ENCODE measurements around the gene DDX4.

Gene DDX4

GRCh38 chr5:55864606-55865541 lies 127.0 kb downstream of the DDX4 start:
- TF ChIP-seq CTCF (IDR thresholded peaks at IDR 0.05; ENCODE audit: borderline replicate concordance, insufficient read depth, low read depth, low read length), result no peak
- no peak overlapping the region for H3K4me3 ChIP-seq (ENCODE audit: low read depth, low read length)

GRCh38 chr5:55865831-55866230 lies 128.0 kb downstream of the DDX4 start:
- no peak for TF ChIP-seq CTCF (IDR thresholded peaks at IDR 0.05; ENCODE audit: borderline replicate concordance, insufficient read depth, low read depth, low read length)
- no peak overlapping the region for H3K4me3 ChIP-seq (ENCODE audit: low read depth, low read length)

- no peak overlapping the region for H3K4me3 ChIP-seq (ENCODE audit: low read depth, low read length)
- TF ChIP-seq CTCF (IDR thresholded peaks at IDR 0.05; ENCODE audit: borderline replicate concordance, insufficient read depth, low read depth, low read length), result no peak
Observed at GRCh38 chr5:55866485-55866884, 128.6 kb downstream of the DDX4 start.

Measured in GM12875 (cell line).